Measurements from ENCODE around the gene DNAJC30. TPM values are rescaled to one million over a fixed set of nuclear protein-coding genes. Genes with fewer than 3 reads are reported as not detected.
A peak's percentile ranks its signal among the peaks of the same experiment; 100 is the strongest.
"Not testable (repeated sequence)": the region's sequence is repeated elsewhere in the genome, so short reads cannot be mapped to it uniquely, and the experiment has no call there.

The DNAJC30 gene
- total and polyA plus RNA-seq, 9 donors, result 7.1 to 16.1 (median 12.6) TPM

GRCh38 chr7:73682745-73683055, 553 bp downstream of the DNAJC30 start:
- H3K27me3 ChIP-seq, result no peaks in the 10 kb centered on the region
- peak overlapping the region; percentile 6 to 72 for H3K27ac ChIP-seq
- H3K9me3 ChIP-seq, result no peaks in the 10 kb centered on the region
- WGBS, 3 donors, result 0 to 1% (median 0%) methylated on average over 23 to 33 of the region's 33 CpGs
- no peaks in the 10 kb centered on the region for H3K36me3 ChIP-seq
- no peak for DNase-seq
- TF ChIP-seq CTCF (IDR thresholded peaks at IDR 0.05) (no peak), EP300 (IDR thresholded peaks at IDR 0.05) (no peak), POLR2A (IDR thresholded peaks at IDR 0.05) (no peak)
- intact Hi-C loops (cut with DNase I), result loop anchor here in 1 of 4 donors (10.0 kb wide), 1 partner anchor 572 kb away; the partner anchor contains the start of gene RFC2
- H3K4me1 ChIP-seq (ENCODE audit: insufficient read depth), result peaks cover 17% of the 10 kb centered on the region
- peak overlapping the region; percentile 89 for H3K4me3 ChIP-seq

GRCh38 chr7:73681031-73681430, 2.2 kb downstream of the DNAJC30 start:
- 77 to 80% (median 78%) methylated on average over 8 of the region's 8 CpGs for WGBS, 3 donors
- TF ChIP-seq CTCF (IDR thresholded peaks at IDR 0.05) (no peak), EP300 (IDR thresholded peaks at IDR 0.05) (no peak), POLR2A (IDR thresholded peaks at IDR 0.05) (no peak)
- intact Hi-C loops (cut with DNase I), result loop anchor here in 1 of 4 donors (10.0 kb wide), 1 partner anchor 574 kb away; the partner anchor contains the start of gene RFC2
- no peak for DNase-seq
- Histone ChIP-seq H3K27me3 (no peaks in the 10 kb centered on the region), H3K4me1 (ENCODE audit: insufficient read depth) (peaks cover 17% of the 10 kb centered on the region), H3K4me3 (no peak overlapping the region), H3K36me3 (no peaks in the 10 kb centered on the region), H3K27ac (no peak overlapping the region), H3K9me3 (no peaks in the 10 kb centered on the region)

- peaks cover 17% of the 10 kb centered on the region for H3K4me1 ChIP-seq (ENCODE audit: insufficient read depth)
- WGBS, 3 donors, result 80 to 87% (median 84%) methylated on average over 7 of the region's 7 CpGs
- no peaks in the 10 kb centered on the region for H3K9me3 ChIP-seq
- H3K27ac ChIP-seq, result no peak overlapping the region
- no peaks in the 10 kb centered on the region for H3K27me3 ChIP-seq
- TF ChIP-seq EP300 (IDR thresholded peaks at IDR 0.05) (no peak), POLR2A (IDR thresholded peaks at IDR 0.05) (no peak)
- DNase-seq, result no peak
- H3K36me3 ChIP-seq, result no peaks in the 10 kb centered on the region
- no peak overlapping the region for H3K4me3 ChIP-seq
- intact Hi-C loops (cut with DNase I), result loop anchor here in 1 of 4 donors (10.0 kb wide), 1 partner anchor 574 kb away; the partner anchor contains the start of gene RFC2
These were observed 2.8 kb downstream of the DNAJC30 start for GRCh38 chr7:73680501-73680900.

GRCh38 chr7:73679709-73680108, 3.5 kb downstream of the DNAJC30 start:
- no peak for DNase-seq
- peaks cover 17% of the 10 kb centered on the region for H3K4me1 ChIP-seq (ENCODE audit: insufficient read depth)
- WGBS, 3 donors, result 88 to 92% (median 90%) methylated on average over 2 of the region's 2 CpGs
- no peaks in the 10 kb centered on the region for H3K9me3 ChIP-seq
- no peak overlapping the region for H3K27ac ChIP-seq
- no peaks in the 10 kb centered on the region for H3K27me3 ChIP-seq
- no peaks in the 10 kb centered on the region for H3K36me3 ChIP-seq
- intact Hi-C loops (cut with DNase I), result loop anchor here in 2 of 4 donors (10.0 kb wide), 2 partner anchors 575 to 815 kb away; partner anchors contain the start of gene RFC2 (in 1 of the 2)
- H3K4me3 ChIP-seq, result no peak overlapping the region
- TF ChIP-seq CTCF (IDR thresholded peaks at IDR 0.05), result no peak
- TF ChIP-seq POLR2A (IDR thresholded peaks at IDR 0.05), result no peak
- TF ChIP-seq EP300 (IDR thresholded peaks at IDR 0.05), result no peak

GRCh38 chr7:73678862-73679261, 4.4 kb downstream of the DNAJC30 start:
- no peaks in the 10 kb centered on the region for H3K9me3 ChIP-seq
- no peak overlapping the region for H3K4me3 ChIP-seq
- H3K4me1 ChIP-seq (ENCODE audit: insufficient read depth), result peaks cover 13% of the 10 kb centered on the region
- no peak for TF ChIP-seq CTCF (IDR thresholded peaks at IDR 0.05)
- no peak for TF ChIP-seq POLR2A (IDR thresholded peaks at IDR 0.05)
- no peak for TF ChIP-seq EP300 (IDR thresholded peaks at IDR 0.05)
- 80 to 86% (median 84%) methylated on average over 6 of the region's 6 CpGs for WGBS, 3 donors
- H3K27ac ChIP-seq, result no peak overlapping the region
- DNase-seq, result peak in 1 of 5 donors; percentile 13
- no peaks in the 10 kb centered on the region for H3K27me3 ChIP-seq
- intact Hi-C loops (cut with DNase I), result loop anchor here in 1 of 4 donors (10.0 kb wide), 1 partner anchor 816 kb away; no protein-coding TSS in a partner anchor
- H3K36me3 ChIP-seq, result no peaks in the 10 kb centered on the region

- intact Hi-C loops (cut with DNase I), result loop anchor here in 1 of 4 donors (10.0 kb wide), 1 partner anchor 819 kb away; no protein-coding TSS in a partner anchor
- WGBS, 3 donors, result 72 to 80% (median 72%) methylated on average over 9 of the region's 9 CpGs
- not testable (repeated sequence) for H3K9me3 ChIP-seq; H3K27ac ChIP-seq; H3K27me3 ChIP-seq; H3K36me3 ChIP-seq; H3K4me3 ChIP-seq; DNase-seq; H3K4me1 ChIP-seq (ENCODE audit: insufficient read depth)
These were observed 7.2 kb downstream of the DNAJC30 start for GRCh38 chr7:73676062-73676461.
